MG63 (cell line): ENCODE results near the gene ZIC4. TPM values are rescaled to one million over a fixed set of nuclear protein-coding genes. Genes with fewer than 3 reads are reported as not detected.

Source experiments
- DNase-seq: peaks from one replicate; pipeline ENCODE4 v3.0.0-alpha.2; 2020
- H3K27me3 ChIP-seq: fragments of 250-450 bp; sonication (Bioruptor Pico); 2 replicates; pipeline ENCODE4 v1.5.1; 2020; ENCODE audit warnings: mild to moderate bottlenecking, moderate library complexity
- H3K36me3 ChIP-seq: fragments of 250-450 bp; sonication (Bioruptor Pico); 2 replicates; pipeline ENCODE4 v1.5.1; 2020; ENCODE audit warnings: mild to moderate bottlenecking, moderate library complexity
- H3K4me3 ChIP-seq: fragments of 250-450 bp; sonication (Bioruptor Pico); 2 replicates; pipeline ENCODE4 v1.5.1; 2020; ENCODE audit warnings: mild to moderate bottlenecking, moderate library complexity
- H3K9me3 ChIP-seq: fragments of 250-450 bp; sonication (Bioruptor Pico); 2 replicates; pipeline ENCODE4 v1.5.1; 2020; ENCODE audit warnings: mild to moderate bottlenecking, moderate library complexity
- total RNA-seq: library from RNA; depleted of rRNA; stranded (reverse); fragments of >200 nt; shearing (Covaris generic); gene quantifications from 2 replicates; pipeline ENCODE4 v1.2.3, GENCODE V29; 2014; ENCODE audit warnings: low replicate concordance

ZIC4 gene
- total RNA-seq, 1 experiment from 2014 or later = 2.2 TPM

DNA sequence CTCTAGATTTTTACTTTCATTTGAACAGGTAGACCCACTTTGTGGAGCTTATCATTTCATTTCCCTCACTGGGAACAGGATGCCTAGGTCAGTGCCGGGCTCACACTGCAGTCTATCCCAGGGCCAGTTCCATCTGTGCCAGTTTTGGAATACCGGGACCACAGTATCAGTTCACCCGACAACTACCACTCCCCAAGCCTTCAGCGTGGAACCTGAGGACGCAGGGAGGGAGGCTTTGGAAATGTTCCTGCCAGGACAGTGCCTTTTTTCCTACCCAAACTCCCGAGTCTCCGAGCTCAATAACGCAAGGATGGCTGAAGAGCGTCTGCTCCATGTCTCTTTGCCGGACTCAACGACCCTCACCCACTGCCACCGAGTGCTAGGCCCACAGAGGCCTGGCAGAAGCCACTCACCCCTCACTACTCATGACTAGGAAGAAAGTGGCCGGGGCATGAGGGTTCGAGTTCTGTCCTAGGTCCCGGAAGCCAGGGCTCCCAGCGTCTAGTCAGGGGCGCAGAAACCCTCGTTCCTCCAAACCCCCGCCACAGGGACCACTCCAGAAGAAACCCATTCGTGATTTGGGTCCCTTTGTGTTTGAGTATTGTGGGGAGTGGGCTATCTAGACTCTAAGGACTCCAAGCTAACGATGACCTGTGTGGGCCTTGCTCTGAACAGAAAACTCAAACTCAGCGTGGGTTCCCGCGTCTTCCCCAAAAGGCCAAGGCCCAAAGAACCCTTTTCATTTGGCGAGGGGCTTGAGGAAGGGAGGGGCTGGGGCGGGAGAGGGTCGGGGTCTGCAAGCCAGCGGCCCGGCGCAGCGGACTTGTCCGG lies 14.2 kb upstream of the ZIC4 start:
- Histone ChIP-seq H3K4me3 (peak overlapping the region; percentile 48), H3K27me3 (no peaks in the 10 kb centered on the region), H3K36me3 (peaks cover 27% of the 10 kb centered on the region), H3K9me3 (no peaks in the 10 kb centered on the region)
- DNase-seq = no peak

DNA sequence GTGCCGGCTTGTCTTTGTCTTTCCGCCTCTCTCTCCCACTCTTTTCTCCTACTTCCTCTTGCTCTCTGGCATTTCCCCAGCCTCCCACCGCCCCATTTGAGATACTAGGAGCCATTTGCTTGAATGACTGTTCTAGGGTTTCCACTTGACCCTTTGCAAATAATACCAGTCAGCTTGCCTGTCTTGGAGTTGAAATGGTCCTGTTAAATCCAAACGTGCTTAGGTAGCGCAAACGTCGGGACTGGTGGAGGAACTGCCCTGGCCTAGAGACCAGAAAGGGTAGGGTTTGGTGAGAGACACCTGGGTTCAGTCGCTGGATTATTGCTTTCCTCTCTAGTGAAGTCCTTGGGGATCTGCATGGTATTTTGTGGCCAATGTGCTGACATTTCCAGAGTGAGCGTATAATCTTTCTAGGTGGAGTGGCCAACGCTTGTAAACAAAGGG lies 13.5 kb upstream of the ZIC4 start:
- H3K4me3 ChIP-seq = no peak overlapping the region
- no peak for DNase-seq
- H3K27me3 ChIP-seq = no peaks in the 10 kb centered on the region
- no peaks in the 10 kb centered on the region for H3K9me3 ChIP-seq
- H3K36me3 ChIP-seq = peaks cover 35% of the 10 kb centered on the region

GRCh38 chr3:147418808-147419701 lies 12.7 kb upstream of the ZIC4 start:
- DNase-seq = peak; percentile 97
- Histone ChIP-seq H3K9me3 (no peaks in the 10 kb centered on the region), H3K36me3 (peaks cover 42% of the 10 kb centered on the region), H3K4me3 (peak overlapping the region; percentile 44), H3K27me3 (no peaks in the 10 kb centered on the region)

GRCh38 chr3:147418371-147418781 lies 12.0 kb upstream of the ZIC4 start:
- Histone ChIP-seq H3K27me3 (no peaks in the 10 kb centered on the region), H3K36me3 (peaks cover 48% of the 10 kb centered on the region)
- no peak for DNase-seq

GRCh38 chr3:147417551-147418295 lies 11.4 kb upstream of the ZIC4 start:
- Histone ChIP-seq H3K27me3 (no peaks in the 10 kb centered on the region), H3K36me3 (peaks cover 54% of the 10 kb centered on the region), H3K9me3 (no peaks in the 10 kb centered on the region), H3K4me3 (no peak overlapping the region)
- no peak for DNase-seq

More at GRCh38 chr3:147418371-147418781, 12.0 kb upstream of the ZIC4 start:
- Histone ChIP-seq H3K4me3 (peak overlapping the region; percentile 44), H3K9me3 (no peaks in the 10 kb centered on the region)

- Histone ChIP-seq H3K27me3 (no peaks in the 10 kb centered on the region), H3K4me3 (no peak overlapping the region), H3K9me3 (no peaks in the 10 kb centered on the region), H3K36me3 (peaks cover 62% of the 10 kb centered on the region)
- no peak for DNase-seq
Observed at GRCh38 chr3:147416931-147417330, 10.6 kb upstream of the ZIC4 start.

GRCh38 chr3:147415874-147416273 lies 9.5 kb upstream of the ZIC4 start:
- no peak for DNase-seq
- H3K27me3 ChIP-seq = no peaks in the 10 kb centered on the region
- H3K9me3 ChIP-seq = no peaks in the 10 kb centered on the region
- no peak overlapping the region for H3K4me3 ChIP-seq
- peaks cover 73% of the 10 kb centered on the region for H3K36me3 ChIP-seq

- Histone ChIP-seq H3K27me3 (no peaks in the 10 kb centered on the region), H3K36me3 (peaks cover 78% of the 10 kb centered on the region), H3K9me3 (no peaks in the 10 kb centered on the region), H3K4me3 (no peak overlapping the region)
- no peak for DNase-seq
Observed at GRCh38 chr3:147415286-147415685, 8.9 kb upstream of the ZIC4 start.

DNA sequence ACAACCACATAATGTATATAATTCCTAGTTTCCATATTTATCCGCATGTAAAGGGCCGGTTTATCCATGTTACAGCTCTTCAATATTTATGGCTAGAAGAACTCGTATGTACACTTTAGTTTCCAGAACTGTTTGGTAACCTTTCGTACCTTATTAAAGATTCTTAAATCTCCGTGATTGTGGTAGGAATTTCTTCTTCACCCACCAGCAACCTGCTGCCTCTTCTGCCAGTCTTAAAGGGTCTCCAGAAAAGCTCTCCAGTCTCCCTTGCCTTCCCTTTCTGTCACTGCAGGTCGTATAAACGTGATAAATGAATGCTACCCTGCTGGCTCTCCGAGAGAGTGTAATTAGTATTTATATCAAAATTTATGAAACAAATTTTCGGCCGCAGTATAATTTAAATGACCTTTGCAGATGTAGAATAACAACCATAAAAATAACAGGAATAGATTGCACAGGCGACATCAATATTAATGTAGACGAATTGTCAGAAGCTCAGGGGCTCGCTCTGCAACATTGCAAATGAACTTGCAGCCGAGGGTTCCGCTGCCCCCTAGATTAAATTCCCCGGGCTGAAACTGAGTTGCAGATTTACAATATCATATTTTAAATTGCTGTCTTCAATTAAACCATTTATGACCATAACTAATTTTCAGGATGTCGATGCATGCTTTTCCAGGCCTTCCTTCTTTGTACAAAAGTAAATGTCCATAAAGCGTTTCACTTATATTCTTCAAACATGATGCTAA lies 8.2 kb upstream of the ZIC4 start:
- H3K36me3 ChIP-seq = peaks cover 81% of the 10 kb centered on the region
- no peak for DNase-seq
- H3K27me3 ChIP-seq = no peaks in the 10 kb centered on the region
- no peaks in the 10 kb centered on the region for H3K9me3 ChIP-seq
- peak overlapping the region; percentile 73 for H3K4me3 ChIP-seq

GRCh38 chr3:147413686-147414389 lies 7.5 kb upstream of the ZIC4 start:
- DNase-seq = no peak
- Histone ChIP-seq H3K27me3 (no peaks in the 10 kb centered on the region), H3K9me3 (no peaks in the 10 kb centered on the region), H3K36me3 (peaks cover 80% of the 10 kb centered on the region), H3K4me3 (peak overlapping the region; percentile 73)

- Histone ChIP-seq H3K9me3 (no peaks in the 10 kb centered on the region), H3K4me3 (peak overlapping the region; percentile 73), H3K36me3 (peaks cover 73% of the 10 kb centered on the region), H3K27me3 (no peaks in the 10 kb centered on the region)
- no peak for DNase-seq
Observed at GRCh38 chr3:147412917-147413685, 6.8 kb upstream of the ZIC4 start.

DNA sequence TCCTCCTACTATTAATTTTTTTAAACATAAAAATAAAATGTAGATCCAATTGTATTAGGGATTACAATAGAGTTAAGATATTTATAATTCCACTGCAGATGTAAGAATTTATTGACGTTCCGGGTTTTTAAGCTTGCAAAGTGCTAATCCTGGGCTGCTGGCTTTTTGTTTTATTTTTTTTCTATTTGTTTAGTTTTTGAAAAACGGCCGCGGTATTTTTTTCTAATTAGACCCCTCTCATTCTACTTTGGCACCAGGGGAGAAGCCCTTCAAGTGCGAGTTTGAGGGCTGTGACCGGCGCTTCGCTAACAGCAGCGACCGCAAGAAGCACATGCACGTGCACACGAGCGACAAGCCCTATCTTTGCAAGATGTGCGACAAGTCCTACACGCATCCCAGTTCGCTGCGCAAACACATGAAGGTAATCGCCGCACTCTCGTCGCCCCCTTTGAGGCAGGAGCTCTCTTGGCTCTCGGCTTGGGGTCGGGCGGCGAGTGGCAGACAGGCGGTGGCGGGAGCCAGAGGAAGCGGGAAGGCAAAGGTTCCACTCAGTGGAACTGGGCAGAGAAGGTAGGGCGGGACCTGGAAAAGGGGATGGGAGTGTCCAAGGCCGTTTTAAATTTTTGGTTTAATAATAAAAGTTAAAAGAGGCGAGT lies 6.0 kb upstream of the ZIC4 start:
- peak overlapping the region; percentile 73 for H3K4me3 ChIP-seq
- no peaks in the 10 kb centered on the region for H3K9me3 ChIP-seq
- peak; percentile 48 for DNase-seq
- peaks cover 66% of the 10 kb centered on the region for H3K36me3 ChIP-seq
- no peaks in the 10 kb centered on the region for H3K27me3 ChIP-seq

DNA sequence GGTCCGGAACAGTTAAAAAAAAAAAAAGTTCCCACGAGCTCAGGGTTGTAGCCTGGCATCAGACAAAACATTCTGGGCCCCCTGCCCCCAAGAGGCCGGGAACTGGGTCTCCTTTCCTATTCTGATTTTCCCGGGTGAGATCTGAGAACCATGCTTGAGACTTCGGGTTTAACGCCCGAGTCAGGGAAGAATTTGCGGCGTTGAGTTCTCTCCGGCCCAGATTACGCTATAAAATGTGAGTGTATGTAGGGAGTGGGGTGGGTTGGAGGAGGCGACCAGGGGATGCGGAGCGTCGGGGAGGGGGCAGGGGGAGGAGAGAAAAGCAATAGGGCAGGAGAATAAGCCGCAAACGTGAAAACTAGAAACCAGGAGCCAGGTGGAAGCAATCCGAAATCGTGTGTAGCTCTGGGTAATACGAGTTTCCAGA lies 5.5 kb upstream of the ZIC4 start:
- DNase-seq = peak; percentile 68
- peak overlapping the region; percentile 73 for H3K4me3 ChIP-seq

GRCh38 chr3:147411238-147411814 lies 5.0 kb upstream of the ZIC4 start:
- peak; percentile 66 for DNase-seq
- Histone ChIP-seq H3K27me3 (no peaks in the 10 kb centered on the region), H3K4me3 (peak overlapping the region; percentile 73), H3K36me3 (peaks cover 60% of the 10 kb centered on the region), H3K9me3 (no peaks in the 10 kb centered on the region)

More for the DNA sequence above, 5.5 kb upstream of the ZIC4 start:
- Histone ChIP-seq H3K36me3 (peaks cover 63% of the 10 kb centered on the region), H3K9me3 (no peaks in the 10 kb centered on the region), H3K27me3 (no peaks in the 10 kb centered on the region)
